Mesenchymal stem cell (in vitro differentiated cells and primary cell): ENCODE measurements around the gene HSP90AB1.
A peak's percentile ranks its signal among the peaks of the same experiment; 100 is the strongest.

Source experiments
- DNase-seq: peaks from one replicate; pipeline ENCODE4 v3.0.0-alpha.2; 2013
- H2AFZ ChIP-seq: one replicate; pipeline ENCODE4 v1.6.1; 2013; ENCODE audit warnings: low read depth, mild to moderate bottlenecking, control low read depth, inconsistent platforms, low read length, moderate library complexity
- H2AK5ac ChIP-seq: 2 replicates; pipeline ENCODE4 v1.6.1; 2013; ENCODE audit warnings: low read length, moderate library complexity, mild to moderate bottlenecking, inconsistent platforms; ENCODE audit not compliant: severe bottlenecking
- H2BK120ac ChIP-seq: one replicate; pipeline ENCODE4 v1.6.1; 2013; ENCODE audit warnings: low read depth, mild to moderate bottlenecking, inconsistent platforms, low read length, moderate library complexity
- H2BK12ac ChIP-seq, 2 experiments: one replicate each; pipeline ENCODE4 v1.6.1; 2013; ENCODE audit warnings: inconsistent platforms in 2 of 2, low read length in 2 of 2, mild to moderate bottlenecking in 2 of 2, moderate library complexity in 2 of 2, control low read depth in 1 of 2
- H2BK15ac ChIP-seq: one replicate; pipeline ENCODE4 v1.6.1; 2013; ENCODE audit warnings: mild to moderate bottlenecking, low read depth, inconsistent platforms; ENCODE audit not compliant: poor library complexity, severe bottlenecking
- H2BK5ac ChIP-seq: 2 replicates; pipeline ENCODE4 v1.6.1; 2013; ENCODE audit warnings: low read depth, mild to moderate bottlenecking, low read length, control low read depth, inconsistent platforms; ENCODE audit not compliant: poor library complexity, severe bottlenecking
- H3K14ac ChIP-seq, 2 experiments: one replicate each; pipeline ENCODE4 v1.6.1; 2013; ENCODE audit warnings: inconsistent platforms in 2 of 2, low read length in 2 of 2, control low read depth in 1 of 2, mild to moderate bottlenecking in 1 of 2, moderate library complexity in 1 of 2
- H3K18ac ChIP-seq, 2 experiments: one replicate each; pipeline ENCODE4 v1.6.1; 2013; ENCODE audit warnings: inconsistent platforms in 2 of 2, low read length in 2 of 2, control low read depth in 1 of 2, low read depth in 1 of 2, mild to moderate bottlenecking in 1 of 2
- H3K23ac ChIP-seq, 2 experiments: one replicate each; pipeline ENCODE4 v1.6.1; 2013; ENCODE audit warnings: inconsistent platforms in 2 of 2, low read length in 2 of 2, mild to moderate bottlenecking in 2 of 2, moderate library complexity in 2 of 2, control low read depth in 1 of 2
- H3K27ac ChIP-seq: 2 replicates; pipeline ENCODE4 v1.5.1; 2013; ENCODE audit warnings: mild to moderate bottlenecking, moderate library complexity, low read length, control low read depth, inconsistent platforms; ENCODE audit not compliant: poor library complexity, severe bottlenecking
- H3K27me3 ChIP-seq, 2 experiments: 2 replicates each; pipeline versions ENCODE4 v1.6.1 to v1.7.0; 2013; ENCODE audit warnings: low read length in 2 of 2, mild to moderate bottlenecking in 2 of 2, moderate library complexity in 2 of 2, control low read depth in 1 of 2, inconsistent platforms in 1 of 2; ENCODE audit not compliant: control insufficient read depth in 1 of 2, insufficient read depth in 1 of 2
- H3K36me3 ChIP-seq, 2 experiments: 2 replicates each; pipeline versions ENCODE4 v1.6.1 to v1.7.0; 2013; ENCODE audit warnings: low read length in 2 of 2, control low read depth in 1 of 2, inconsistent platforms in 1 of 2, low read depth in 1 of 2, mild to moderate bottlenecking in 1 of 2; ENCODE audit not compliant: insufficient read depth in 2 of 2, control insufficient read depth in 1 of 2
- H3K4ac ChIP-seq, 2 experiments: one replicate each; pipeline ENCODE4 v1.6.1; 2013; ENCODE audit warnings: inconsistent platforms in 2 of 2, low read length in 2 of 2, mild to moderate bottlenecking in 2 of 2, moderate library complexity in 2 of 2, control low read depth in 1 of 2, low read depth in 1 of 2
- H3K4me1 ChIP-seq: 2 replicates; pipeline ENCODE4 v1.6.1; 2013; ENCODE audit warnings: low read depth, low read length, control low read depth; ENCODE audit not compliant: control insufficient read depth, insufficient read depth
- H3K4me2 ChIP-seq: 2 replicates; pipeline ENCODE4 v1.6.1; 2013; ENCODE audit warnings: low read length, mild to moderate bottlenecking, inconsistent platforms; ENCODE audit not compliant: poor library complexity, severe bottlenecking
- H3K4me3 ChIP-seq, 2 experiments: 2 replicates each; pipeline versions ENCODE4 v1.5.1 to v1.7.0; 2013; ENCODE audit warnings: low read length in 2 of 2, mild to moderate bottlenecking in 2 of 2, control low read depth in 1 of 2, low read depth in 1 of 2; ENCODE audit not compliant: insufficient read depth in 1 of 2
- H3K79me1 ChIP-seq: replicated peaks from 2 replicates; pipeline ENCODE4 v1.6.1; 2013; ENCODE audit warnings: mild to moderate bottlenecking, control low read depth, low read length, inconsistent platforms; ENCODE audit not compliant: poor library complexity, severe bottlenecking
- H3K9ac ChIP-seq: 2 replicates; pipeline ENCODE4 v1.7.0; 2013; ENCODE audit warnings: mild to moderate bottlenecking, low read length, moderate library complexity
- H3K9me3 ChIP-seq: 2 replicates; pipeline ENCODE4 v1.7.0; 2013; ENCODE audit warnings: mild to moderate bottlenecking, low read length; ENCODE audit not compliant: control insufficient read depth
- H4K8ac ChIP-seq: one replicate; pipeline ENCODE4 v1.6.1; 2013; ENCODE audit warnings: inconsistent platforms, mild to moderate bottlenecking, low read length, moderate library complexity
- H4K91ac ChIP-seq: one replicate; pipeline ENCODE4 v1.6.1; 2013; ENCODE audit warnings: mild to moderate bottlenecking, low read length, inconsistent platforms
- WGBS: methylation state at CpG from one replicate; pipeline ENCODE4 v1.1.7; 2013; ENCODE audit warnings: mixed read lengths; 5-methylcytosine and 5-hydroxymethylcytosine counted together

The HSP90AB1 gene

DNA sequence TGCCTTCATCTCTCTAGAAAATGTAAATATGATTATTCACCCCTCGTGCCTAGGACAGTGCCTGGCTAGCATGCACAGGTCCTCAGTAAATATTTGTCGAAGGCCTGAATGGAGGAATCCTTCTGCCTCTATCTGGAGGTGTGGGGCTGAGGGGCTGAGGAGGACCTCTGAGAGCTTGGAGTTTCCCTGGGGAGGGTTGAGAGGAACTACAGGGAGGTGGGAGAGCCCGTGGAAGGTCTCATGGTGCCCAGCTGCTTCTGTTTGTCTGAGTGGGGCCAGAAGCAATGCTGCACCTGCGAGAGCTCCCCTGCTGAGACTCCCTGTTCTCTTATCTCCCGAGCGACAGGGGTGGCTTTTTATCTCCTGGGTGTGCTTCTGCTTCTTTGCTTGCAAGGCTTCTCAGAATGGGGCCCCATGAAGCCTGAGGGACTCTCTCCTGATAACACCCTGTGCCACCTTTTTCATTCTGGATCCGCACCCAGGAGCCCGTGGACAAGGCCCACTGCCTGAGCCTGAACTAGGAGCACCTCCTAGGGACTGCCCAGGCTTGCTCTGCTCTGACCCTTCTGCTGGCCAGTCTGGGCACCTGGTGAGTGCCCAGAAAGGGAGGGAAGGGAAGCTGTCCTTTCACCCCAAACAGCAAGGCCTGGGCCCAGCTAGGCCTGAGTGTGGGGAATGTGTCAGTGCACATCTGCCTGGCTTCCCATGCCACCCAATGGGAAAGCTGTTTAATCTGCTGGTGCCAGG is 21.1 kb upstream of the HSP90AB1 start:
- H3K27ac ChIP-seq, result no peak overlapping the region
- H3K18ac ChIP-seq, result no peak overlapping the region
- no peak overlapping the region for H4K91ac ChIP-seq
- H3K4me3 ChIP-seq, result no peak overlapping the region
- no peak overlapping the region for H3K14ac ChIP-seq
- DNase-seq, result no peak
- peaks cover 0 to 26% of the 10 kb centered on the region in 2 experiments for H3K36me3 ChIP-seq
- H3K9ac ChIP-seq, result no peak overlapping the region
- WGBS, result 81% methylated on average over 8 of the region's 8 CpGs
- no peak overlapping the region for H2AFZ ChIP-seq
- peaks cover 31% of the 10 kb centered on the region for H3K79me1 ChIP-seq
- H4K8ac ChIP-seq, result no peak overlapping the region
- H3K23ac ChIP-seq, result peak overlapping the region in 1 of 2 experiments; percentile 6
- H2BK12ac ChIP-seq, result no peak overlapping the region
- no peak overlapping the region for H2BK120ac ChIP-seq
- no peak overlapping the region for H3K4me2 ChIP-seq
- peak overlapping the region; percentile 18 for H2BK15ac ChIP-seq
- no peaks in the 10 kb centered on the region for H3K9me3 ChIP-seq
- no peak overlapping the region for H3K4ac ChIP-seq
- H3K4me1 ChIP-seq, result peaks cover 42% of the 10 kb centered on the region
- H2AK5ac ChIP-seq, result peak overlapping the region; percentile 16
- H2BK5ac ChIP-seq, result no peak overlapping the region
- no peaks in the 10 kb centered on the region for H3K27me3 ChIP-seq

DNA sequence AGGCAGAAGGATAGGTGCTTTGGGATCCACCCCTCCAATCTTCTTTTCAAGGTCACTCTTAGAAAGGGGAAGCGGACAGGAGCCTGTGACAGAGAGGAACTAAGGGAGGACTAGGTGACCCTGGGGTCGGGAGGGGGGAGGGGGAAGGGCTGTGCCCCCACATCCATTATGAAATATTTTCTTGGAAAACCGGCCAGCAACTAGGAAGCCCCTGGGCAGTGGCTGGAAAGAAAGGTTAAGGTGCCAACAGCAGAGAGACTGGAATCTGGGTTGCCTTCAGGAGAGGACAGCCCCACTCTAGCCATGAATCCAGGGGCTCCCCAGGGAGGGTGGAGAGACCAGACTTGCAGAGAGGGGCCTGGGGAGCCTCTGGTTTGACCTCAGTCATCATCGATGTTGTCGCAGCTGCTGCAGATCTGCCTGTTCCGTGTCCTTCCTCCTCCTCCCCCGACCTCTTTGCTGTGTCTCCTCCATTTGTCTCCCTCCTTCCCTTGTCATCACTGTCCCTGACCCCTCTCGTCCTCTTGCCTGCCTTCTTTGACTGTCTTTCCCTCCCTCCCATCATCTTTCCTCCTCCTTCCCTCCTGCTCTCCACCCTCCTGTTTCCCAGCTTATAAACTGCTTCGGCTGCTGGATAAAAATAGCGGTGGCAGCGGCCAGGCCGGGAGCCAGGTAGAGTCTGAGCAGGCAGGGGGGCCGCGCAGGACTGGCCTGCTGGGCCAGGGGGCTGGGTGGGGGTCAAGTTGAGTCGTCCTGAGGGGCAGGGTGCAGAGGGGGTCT is 20.3 kb upstream of the HSP90AB1 start:
- no peak for DNase-seq

DNA sequence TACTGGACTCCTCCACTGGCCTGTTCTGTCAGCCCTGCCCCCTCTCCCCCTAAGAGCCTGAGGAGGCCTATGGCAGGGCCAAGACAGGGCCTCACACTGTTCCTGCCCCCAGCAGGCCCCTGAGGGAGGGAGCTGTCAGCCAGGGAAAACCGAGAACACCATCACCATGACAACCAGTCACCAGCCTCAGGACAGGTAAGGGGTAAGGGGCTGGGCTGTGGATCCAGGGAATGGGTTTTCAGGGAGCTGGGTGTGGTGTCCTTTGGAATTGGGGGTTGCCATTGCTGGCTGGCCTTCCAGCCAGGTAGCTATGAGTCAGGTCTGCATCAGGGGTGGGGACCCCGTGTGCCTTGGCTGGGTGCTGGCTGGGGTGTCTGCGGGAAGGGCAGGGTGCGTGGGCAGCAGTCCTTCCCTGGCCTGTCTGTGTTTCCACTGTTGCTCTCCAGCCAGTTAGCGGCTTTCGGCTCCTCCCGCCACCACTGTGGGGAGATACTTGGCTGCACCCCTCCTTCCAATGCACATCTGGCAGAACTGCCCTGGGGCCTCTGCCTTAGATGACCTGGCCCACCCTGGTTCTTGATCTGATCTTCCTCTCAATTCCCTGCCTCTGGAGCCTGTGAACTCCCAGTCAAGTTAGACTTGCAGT is 19.6 kb upstream of the HSP90AB1 start:
- Histone ChIP-seq H3K4me3 (peak overlapping the region in 1 of 2 experiments; percentile 18), H3K4ac (peak overlapping the region in 1 of 2 experiments; percentile 59), H2AFZ (no peak overlapping the region), H2BK5ac (no peak overlapping the region), H2BK15ac (peak overlapping the region; percentile 21), H3K4me1 (peaks cover 31% of the 10 kb centered on the region), H3K27me3 (no peaks in the 10 kb centered on the region), H3K14ac (no peak overlapping the region), H2BK120ac (no peak overlapping the region), H4K91ac (peak overlapping the region; percentile 60), H3K79me1 (peaks cover 31% of the 10 kb centered on the region), H3K9me3 (no peaks in the 10 kb centered on the region), H3K36me3 (peaks cover 13 to 40% of the 10 kb centered on the region in 2 experiments), H3K9ac (peak overlapping the region; percentile 48), H3K23ac (no peak overlapping the region), H2BK12ac (no peak overlapping the region), H3K18ac (no peak overlapping the region), H3K27ac (no peak overlapping the region), H4K8ac (peak overlapping the region; percentile 39), H3K4me2 (no peak overlapping the region), H2AK5ac (no peak overlapping the region)
- 96% methylated on average over 6 of the region's 7 CpGs for WGBS
- no peak for DNase-seq

More for the DNA sequence above, 20.3 kb upstream of the HSP90AB1 start:
- peak overlapping the region in 1 of 2 experiments; percentile 59 for H3K4ac ChIP-seq
- peaks cover 7 to 33% of the 10 kb centered on the region in 2 experiments for H3K36me3 ChIP-seq
- H2BK12ac ChIP-seq, result no peak overlapping the region
- H3K27me3 ChIP-seq, result no peaks in the 10 kb centered on the region
- no peak overlapping the region for H2AFZ ChIP-seq
- no peak overlapping the region for H3K4me2 ChIP-seq
- H3K4me1 ChIP-seq, result peaks cover 36% of the 10 kb centered on the region
- peak overlapping the region; percentile 34 for H2BK120ac ChIP-seq
- peak overlapping the region; percentile 60 for H4K91ac ChIP-seq
- no peak overlapping the region for H2BK5ac ChIP-seq
- H2BK15ac ChIP-seq, result no peak overlapping the region
- H3K79me1 ChIP-seq, result peaks cover 31% of the 10 kb centered on the region
- H3K14ac ChIP-seq, result no peak overlapping the region
- no peak overlapping the region for H3K4me3 ChIP-seq
- H3K23ac ChIP-seq, result no peak overlapping the region
- no peak overlapping the region for H3K27ac ChIP-seq
- H4K8ac ChIP-seq, result peak overlapping the region; percentile 69
- 54% methylated on average over 7 of the region's 15 CpGs for WGBS
- peak overlapping the region; percentile 48 for H3K9ac ChIP-seq
- H3K9me3 ChIP-seq, result no peaks in the 10 kb centered on the region
- H3K18ac ChIP-seq, result no peak overlapping the region
- no peak overlapping the region for H2AK5ac ChIP-seq

DNA sequence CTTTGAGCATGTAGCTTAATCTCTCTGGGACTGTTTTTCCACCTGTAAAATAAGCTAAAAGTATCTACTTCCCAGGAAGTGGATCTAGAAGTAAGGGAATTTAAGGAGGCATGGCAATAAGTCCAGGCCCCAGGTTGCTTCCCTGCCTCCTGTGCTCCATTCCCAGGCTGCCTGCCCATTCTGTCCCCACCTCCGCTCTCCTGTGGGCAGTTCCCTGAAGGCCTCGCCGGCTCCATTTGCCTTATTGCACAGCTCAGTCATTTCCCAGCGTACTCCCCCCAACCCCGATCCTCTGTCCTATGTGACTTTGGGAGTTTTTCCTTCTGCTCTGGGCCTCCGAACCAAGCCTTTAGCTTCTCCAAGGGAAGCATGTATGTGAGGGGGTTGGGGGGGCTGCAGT is 18.9 kb upstream of the HSP90AB1 start:
- Histone ChIP-seq H3K27me3 (no peaks in the 10 kb centered on the region), H3K9me3 (no peaks in the 10 kb centered on the region), H2BK120ac (no peak overlapping the region), H2BK12ac (no peak overlapping the region), H3K9ac (no peak overlapping the region), H3K4me1 (peaks cover 24% of the 10 kb centered on the region), H4K91ac (no peak overlapping the region), H3K18ac (no peak overlapping the region), H2BK5ac (no peak overlapping the region), H4K8ac (no peak overlapping the region), H3K23ac (no peak overlapping the region), H3K4me3 (no peak overlapping the region), H3K4ac (no peak overlapping the region), H3K27ac (no peak overlapping the region), H2BK15ac (no peak overlapping the region), H3K36me3 (peaks cover 14 to 46% of the 10 kb centered on the region in 2 experiments), H3K79me1 (peaks cover 31% of the 10 kb centered on the region), H3K4me2 (no peak overlapping the region), H3K14ac (no peak overlapping the region), H2AFZ (no peak overlapping the region), H2AK5ac (no peak overlapping the region)
- DNase-seq, result no peak
- 97% methylated on average over 6 of the region's 6 CpGs for WGBS
